Activated CD4-positive, alpha-beta T cell treated with anti-CD3 and anti-CD28 coated beads, Interleukin-2, amount 10 ng/mL, durations not matched to agents 24 days and 14 days (primary cell): ENCODE results near the gene ZNF683. TPM values are rescaled to one million over a fixed set of nuclear protein-coding genes. Genes with fewer than 3 reads are reported as not detected.
"Not testable (repeated sequence)": the region's sequence is repeated elsewhere in the genome, so short reads cannot be mapped to it uniquely, and the experiment has no call there.

ENCODE experiments used
- DNase-seq: peaks from one replicate; pipeline ENCODE4 v3.0.0; 2022
- H3K27ac Mint-ChIP-seq: one replicate; pipeline ENCODE4 v1.8.0; 2022; ENCODE audit warnings: mild to moderate bottlenecking, mixed read lengths
- H3K27me3 Mint-ChIP-seq: one replicate; pipeline ENCODE4 v1.8.0; 2022; ENCODE audit warnings: mixed read lengths
- H3K36me3 Mint-ChIP-seq: one replicate; pipeline ENCODE4 v1.8.0; 2022; ENCODE audit warnings: low read depth, mild to moderate bottlenecking, mixed read lengths
- H3K4me1 Mint-ChIP-seq: one replicate; pipeline ENCODE4 v1.8.0; 2021; ENCODE audit warnings: mixed read lengths
- H3K4me3 Mint-ChIP-seq: one replicate; pipeline ENCODE4 v1.8.0; 2022; ENCODE audit warnings: mild to moderate bottlenecking, moderate library complexity, mixed read lengths
- H3K9me3 Mint-ChIP-seq: one replicate; pipeline ENCODE4 v1.8.0; 2021; ENCODE audit warnings: mixed read lengths
- intact Hi-C: fragments of 100-400 bp; cut with micrococcal nuclease; formaldehyde crosslinking; loops from one replicate; pipeline ENCODE4 v1.15.1; 2023
- total RNA-seq: library from RNA; stranded (reverse); gene quantifications from 2 replicates; pipeline ENCODE4 v1.2.3, GENCODE V29; 2022

ZNF683 gene
- total RNA-seq, result not detected in 2 replicates

- H3K27me3 Mint-ChIP-seq, result not testable (repeated sequence)
- intact Hi-C loops, result loop anchor here (2.0 kb wide), 1 partner anchor 16 kb away; no protein-coding TSS in a partner anchor
Measured at GRCh38 chr1:26372611-26373010, at the start of gene ZNF683. TSS of gene ZNF683 (minus strand) at chr1:26372750. CDS start at chr1:26368571, 4,179 bp downstream.

GRCh38 chr1:26419494-26419893 lies 46.9 kb upstream of the ZNF683 start:
- H3K4me1 Mint-ChIP-seq, result peaks cover 2% of the 10 kb centered on the region
- H3K27me3 Mint-ChIP-seq, result peaks cover 36% of the 10 kb centered on the region
- intact Hi-C loops, result no loop called here
- H3K36me3 Mint-ChIP-seq, result no peaks in the 10 kb centered on the region
- no peak for DNase-seq
- H3K4me3 Mint-ChIP-seq, result no peak overlapping the region
- H3K9me3 Mint-ChIP-seq, result no peaks in the 10 kb centered on the region
- no peak overlapping the region for H3K27ac Mint-ChIP-seq

More at GRCh38 chr1:26372611-26373010, at the start of gene ZNF683:
- Mint-ChIP-seq H3K4me1 (peaks cover 67% of the 10 kb centered on the region), H3K27ac (peak within 1 kb of the TSS; percentile 74), H3K4me3 (peak within 1 kb of the TSS; percentile 33)
- not testable (repeated sequence) for H3K36me3 Mint-ChIP-seq, DNase-seq, H3K9me3 Mint-ChIP-seq

GRCh38 chr1:26418865-26419349 lies 46.4 kb upstream of the ZNF683 start:
- H3K27me3 Mint-ChIP-seq, result peaks cover 42% of the 10 kb centered on the region
- DNase-seq, result no peak
- H3K9me3 Mint-ChIP-seq, result no peaks in the 10 kb centered on the region
- H3K4me3 Mint-ChIP-seq, result no peak overlapping the region
- intact Hi-C loops, result no loop called here
- H3K36me3 Mint-ChIP-seq, result no peaks in the 10 kb centered on the region
- no peak overlapping the region for H3K27ac Mint-ChIP-seq
- peaks cover 2% of the 10 kb centered on the region for H3K4me1 Mint-ChIP-seq

- peaks cover 54% of the 10 kb centered on the region for H3K27me3 Mint-ChIP-seq
- no peak overlapping the region for H3K4me3 Mint-ChIP-seq
- peaks cover 4% of the 10 kb centered on the region for H3K4me1 Mint-ChIP-seq
- H3K36me3 Mint-ChIP-seq, result no peaks in the 10 kb centered on the region
- peak; percentile 95 for DNase-seq
- no peaks in the 10 kb centered on the region for H3K9me3 Mint-ChIP-seq
- no peak overlapping the region for H3K27ac Mint-ChIP-seq
- intact Hi-C loops, result loop anchor here (2.0 kb wide), 1 partner anchor 312 kb away; no protein-coding TSS in a partner anchor
Measured at GRCh38 chr1:26417111-26417759, 44.7 kb upstream of the ZNF683 start.

- intact Hi-C loops, result no loop called here
Measured at GRCh38 chr1:26413031-26413430, 40.5 kb upstream of the ZNF683 start.

GRCh38 chr1:26412180-26412840 lies 39.8 kb upstream of the ZNF683 start:
- H3K4me3 Mint-ChIP-seq, result no peak overlapping the region
- peaks cover 22% of the 10 kb centered on the region for H3K4me1 Mint-ChIP-seq
- H3K36me3 Mint-ChIP-seq, result peaks cover 1% of the 10 kb centered on the region
- peaks cover 68% of the 10 kb centered on the region for H3K27me3 Mint-ChIP-seq
- intact Hi-C loops, result no loop called here
- no peak overlapping the region for H3K27ac Mint-ChIP-seq
- no peak for DNase-seq
- peaks cover 3% of the 10 kb centered on the region for H3K9me3 Mint-ChIP-seq

More at GRCh38 chr1:26413031-26413430, 40.5 kb upstream of the ZNF683 start:
- no peak for DNase-seq
- Mint-ChIP-seq H3K4me1 (peaks cover 22% of the 10 kb centered on the region), H3K9me3 (peaks cover 3% of the 10 kb centered on the region), H3K4me3 (no peak overlapping the region), H3K27ac (no peak overlapping the region), H3K36me3 (peaks cover 1% of the 10 kb centered on the region), H3K27me3 (peaks cover 68% of the 10 kb centered on the region)

- H3K27me3 Mint-ChIP-seq, result peaks cover 68% of the 10 kb centered on the region
- peaks cover 20% of the 10 kb centered on the region for H3K4me1 Mint-ChIP-seq
- no peak for DNase-seq
- H3K9me3 Mint-ChIP-seq, result peaks cover 3% of the 10 kb centered on the region
- peaks cover 1% of the 10 kb centered on the region for H3K36me3 Mint-ChIP-seq
- intact Hi-C loops, result no loop called here
- H3K4me3 Mint-ChIP-seq, result no peak overlapping the region
- no peak overlapping the region for H3K27ac Mint-ChIP-seq
Measured at GRCh38 chr1:26411624-26412074, 39.1 kb upstream of the ZNF683 start.

GRCh38 chr1:26410706-26411623 lies 38.4 kb upstream of the ZNF683 start, which contains the start of gene LIN28A:
TSS of gene LIN28A (plus strand) at chr1:26410817. CDS start at chr1:26410892, 75 bp downstream.
- Mint-ChIP-seq H3K4me1 (peaks cover 20% of the 10 kb centered on the region), H3K4me3 (no peak within 1 kb of the TSS), H3K27me3 (peaks cover 69% of the 10 kb centered on the region), H3K36me3 (peaks cover 1% of the 10 kb centered on the region), H3K9me3 (peaks cover 3% of the 10 kb centered on the region), H3K27ac (no peak within 1 kb of the TSS)
- intact Hi-C loops, result no loop called here
- DNase-seq, result no peak

GRCh38 chr1:26409191-26409807 lies 36.7 kb upstream of the ZNF683 start:
- intact Hi-C loops, result no loop called here
- peaks cover 20% of the 10 kb centered on the region for H3K4me1 Mint-ChIP-seq

GRCh38 chr1:26408604-26409003 lies 36.1 kb upstream of the ZNF683 start:
- DNase-seq, result peak; percentile 95
- intact Hi-C loops, result no loop called here
- H3K9me3 Mint-ChIP-seq, result peaks cover 3% of the 10 kb centered on the region
- H3K4me3 Mint-ChIP-seq, result peak overlapping the region; percentile 48
- H3K36me3 Mint-ChIP-seq, result peaks cover 1% of the 10 kb centered on the region
- peaks cover 57% of the 10 kb centered on the region for H3K27me3 Mint-ChIP-seq
- H3K4me1 Mint-ChIP-seq, result peaks cover 20% of the 10 kb centered on the region
- no peak overlapping the region for H3K27ac Mint-ChIP-seq

More at GRCh38 chr1:26409191-26409807, 36.7 kb upstream of the ZNF683 start:
- peaks cover 3% of the 10 kb centered on the region for H3K9me3 Mint-ChIP-seq
- no peak overlapping the region for H3K27ac Mint-ChIP-seq
- H3K36me3 Mint-ChIP-seq, result peaks cover 1% of the 10 kb centered on the region
- peaks cover 58% of the 10 kb centered on the region for H3K27me3 Mint-ChIP-seq
- DNase-seq, result no peak
- H3K4me3 Mint-ChIP-seq, result no peak overlapping the region

- no peak overlapping the region for H3K4me3 Mint-ChIP-seq
- peaks cover 3% of the 10 kb centered on the region for H3K9me3 Mint-ChIP-seq
- no peak overlapping the region for H3K27ac Mint-ChIP-seq
- DNase-seq, result no peak
- H3K27me3 Mint-ChIP-seq, result peaks cover 45% of the 10 kb centered on the region
- peaks cover 15% of the 10 kb centered on the region for H3K4me1 Mint-ChIP-seq
- no peaks in the 10 kb centered on the region for H3K36me3 Mint-ChIP-seq
- intact Hi-C loops, result no loop called here
Measured at GRCh38 chr1:26405281-26405915, 32.8 kb upstream of the ZNF683 start.

GRCh38 chr1:26404641-26405040 lies 32.1 kb upstream of the ZNF683 start:
- no peaks in the 10 kb centered on the region for H3K36me3 Mint-ChIP-seq
- H3K27ac Mint-ChIP-seq, result no peak overlapping the region
- H3K9me3 Mint-ChIP-seq, result peaks cover 3% of the 10 kb centered on the region
- no peak overlapping the region for H3K4me3 Mint-ChIP-seq
- no peak for DNase-seq
- intact Hi-C loops, result no loop called here
- H3K4me1 Mint-ChIP-seq, result peaks cover 11% of the 10 kb centered on the region
- peaks cover 43% of the 10 kb centered on the region for H3K27me3 Mint-ChIP-seq

- intact Hi-C loops, result no loop called here
- Mint-ChIP-seq H3K4me3 (no peak overlapping the region), H3K9me3 (peaks cover 3% of the 10 kb centered on the region), H3K27me3 (peaks cover 36% of the 10 kb centered on the region), H3K4me1 (peaks cover 3% of the 10 kb centered on the region), H3K36me3 (no peaks in the 10 kb centered on the region), H3K27ac (no peak overlapping the region)
- DNase-seq, result no peak
Measured at GRCh38 chr1:26403656-26404055, 31.1 kb upstream of the ZNF683 start.
